Astrocyte of the cerebellum (primary cell): ENCODE data around the gene PLXNB3.
A peak's percentile ranks its signal among the peaks of the same experiment; 100 is the strongest.

ENCODE experiments used
- DNase-seq: peaks from one replicate; pipeline ENCODE4 v3.0.0-alpha.2; 2011; ENCODE audit warnings: low read depth
- H3K4me3 ChIP-seq: 2 replicates; pipeline ENCODE4 v1.5.1; 2011; ENCODE audit warnings: mild to moderate bottlenecking, low read depth, low read length, moderate library complexity
- CTCF ChIP-seq: IDR thresholded peaks from 2 replicates; pipeline ENCODE4 v1.5.1; 2012; ENCODE audit warnings: low read length, low read depth, moderate library complexity, mild to moderate bottlenecking; ENCODE audit errors: missing control alignments
- in situ Hi-C: cut with HindIII; loops from 2 replicates; pipeline ENCODE4 v1.10.0; 2017; ENCODE audit warnings: low sequenced_read_pairs

Gene PLXNB3

GRCh38 chrX:153762626-153763173 is 1.3 kb upstream of the PLXNB3 start:
- no peak for TF ChIP-seq CTCF
- H3K4me3 ChIP-seq: no peak overlapping the region
- DNase-seq: no peak
- in situ Hi-C loops: no loop called here

- DNase-seq: no peak
- no peak for TF ChIP-seq CTCF
- H3K4me3 ChIP-seq: no peak overlapping the region
- in situ Hi-C loops: no loop called here
Observed at GRCh38 chrX:153763298-153763932, 634 bp upstream of the PLXNB3 start.

- in situ Hi-C loops: no loop called here
- no peak for TF ChIP-seq CTCF
- peak overlapping the region; percentile 34 for H3K4me3 ChIP-seq
- no peak for DNase-seq
Observed at GRCh38 chrX:153764786-153765137, 713 bp downstream of the PLXNB3 start.

- DNase-seq: no peak
- in situ Hi-C loops: no loop called here
- H3K4me3 ChIP-seq: peak overlapping the region; percentile 34
- TF ChIP-seq CTCF: no peak
Observed at GRCh38 chrX:153765138-153766079, 1.4 kb downstream of the PLXNB3 start.

- no peak for TF ChIP-seq CTCF
- H3K4me3 ChIP-seq: peak overlapping the region; percentile 34
- DNase-seq: peak; percentile 27
- in situ Hi-C loops: no loop called here
Observed at GRCh38 chrX:153766098-153766817, 2.2 kb downstream of the PLXNB3 start.
